ENCODE measurements around the gene MARK3.

Gene MARK3

DNA sequence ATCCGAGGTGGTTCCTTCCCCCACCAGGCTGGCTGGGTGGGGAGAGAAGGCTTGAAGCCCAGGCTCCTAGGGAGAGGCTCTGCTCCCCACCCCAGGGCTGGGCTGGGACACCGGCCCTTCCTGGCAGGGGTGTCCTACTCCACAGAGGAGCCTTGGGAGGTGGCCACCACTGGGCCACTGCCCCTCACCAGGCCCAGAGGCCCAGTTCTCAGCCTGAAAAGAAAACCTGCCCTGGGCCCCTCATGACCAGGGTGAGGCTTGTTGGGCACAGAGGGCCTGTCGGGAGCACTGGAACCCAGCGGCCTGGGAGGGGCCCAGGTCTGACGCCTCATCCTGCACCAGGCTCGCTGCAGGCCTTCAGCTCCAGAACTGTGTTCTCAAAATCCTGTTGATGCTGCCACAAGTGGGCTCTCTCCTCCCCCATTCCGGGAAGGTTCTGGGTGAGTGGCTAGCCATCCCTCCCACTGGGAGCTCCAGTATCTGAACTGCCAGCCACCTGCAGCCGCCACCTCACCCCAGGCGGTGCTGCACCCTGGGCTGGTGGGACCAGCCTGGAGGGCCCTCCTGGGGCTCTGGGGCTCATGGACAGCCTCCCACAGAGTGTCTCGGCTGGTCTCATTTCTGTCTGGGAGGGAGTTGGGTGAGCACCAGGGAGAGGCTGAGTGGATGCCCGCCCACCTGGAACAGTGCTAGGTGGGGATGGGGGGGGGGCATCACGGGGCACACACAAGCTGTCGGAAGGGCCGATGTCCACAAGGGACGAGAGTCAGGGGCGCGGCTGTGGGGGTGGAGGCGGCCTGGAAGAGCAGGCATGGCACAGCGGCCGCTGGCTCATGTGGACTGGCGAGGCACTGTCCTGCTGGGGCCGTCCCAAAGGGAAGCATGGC lies 165.5 kb downstream of the MARK3 start:
- no peak for DNase-seq (ENCODE audit: low spot score)

DNA sequence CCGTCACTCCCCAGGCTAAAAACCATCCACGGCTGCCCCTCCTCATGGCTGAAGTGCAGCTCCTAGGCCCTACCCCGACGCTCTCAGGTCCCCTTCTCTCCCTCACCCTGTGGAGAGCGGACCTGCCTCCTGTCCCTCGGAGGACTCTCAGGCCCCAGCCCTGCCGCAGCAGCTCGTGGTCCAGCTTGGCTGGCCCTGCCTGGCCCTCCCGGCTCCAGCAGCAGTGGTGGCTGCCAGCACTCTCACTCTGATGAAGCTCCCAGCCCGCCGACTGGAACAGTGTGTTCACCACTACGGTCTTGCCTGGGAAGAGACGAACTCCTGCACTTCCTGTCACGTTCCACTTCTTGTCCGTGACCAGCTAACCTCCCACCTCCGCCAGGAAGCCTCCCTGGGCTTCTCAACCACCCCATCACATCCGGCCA lies 166.1 kb downstream of the MARK3 start:
- no peak for DNase-seq (ENCODE audit: low spot score)

DNA sequence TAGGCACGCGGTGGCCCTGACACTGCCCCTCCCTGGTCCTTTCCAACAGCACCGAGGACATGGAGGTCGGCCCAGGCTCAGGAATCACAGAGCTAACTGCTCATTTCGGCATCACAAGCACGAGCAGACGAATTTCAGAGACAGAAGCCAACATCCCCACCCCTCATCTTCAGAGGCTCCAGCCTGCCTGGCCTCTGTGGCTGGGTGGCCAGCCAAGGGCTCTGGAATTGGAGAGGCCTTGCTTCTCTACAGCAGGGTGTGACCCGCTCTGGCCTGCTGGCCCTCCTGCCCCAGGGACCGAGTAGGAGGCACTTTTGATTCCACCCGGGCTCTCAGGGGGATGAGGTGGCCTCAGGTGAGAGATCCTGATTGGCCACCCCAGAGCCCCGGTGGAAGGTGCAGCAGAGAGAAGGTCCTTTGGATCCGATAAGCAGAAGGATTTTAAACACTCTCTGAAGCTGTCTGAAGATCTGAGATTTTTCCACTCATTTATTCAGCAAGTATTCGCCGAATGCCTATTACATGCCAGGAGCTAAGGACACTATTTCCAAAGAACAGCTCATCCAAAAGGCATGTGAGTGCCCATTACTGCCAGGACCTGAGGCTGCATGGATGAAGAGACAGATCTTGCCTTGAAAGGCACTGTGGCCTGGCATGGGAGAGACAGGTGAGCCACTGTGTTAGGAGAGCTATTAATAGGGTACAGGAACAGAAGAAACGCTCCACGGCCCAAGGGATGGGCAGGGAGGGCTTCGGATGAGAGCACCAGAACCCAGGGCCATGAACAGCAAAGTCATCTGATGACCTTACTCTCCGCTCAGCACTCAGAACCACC lies 167.0 kb downstream of the MARK3 start:
- DNase-seq (ENCODE audit: low spot score): no peak

DNA sequence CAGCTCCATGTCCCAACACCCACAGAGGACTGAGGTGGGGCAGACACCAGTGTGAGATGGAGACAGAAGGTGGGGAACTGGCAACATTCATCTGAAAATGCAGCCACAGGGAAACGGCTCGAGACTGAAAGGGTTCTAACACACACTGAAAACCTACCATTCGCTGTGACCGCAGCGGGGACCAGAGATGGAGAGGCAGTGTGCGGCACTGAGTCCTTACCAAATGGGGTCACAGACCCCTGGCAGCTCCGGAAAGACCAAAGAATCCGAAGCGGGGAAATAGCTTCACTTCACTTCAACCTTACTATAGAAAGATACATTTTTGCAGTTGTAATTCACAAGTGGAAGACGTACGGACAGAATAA lies 167.6 kb downstream of the MARK3 start:
- DNase-seq (ENCODE audit: low spot score): no peak
